Mesendoderm (in vitro differentiated cells): ENCODE data around the gene MEIS2.

Source experiments
- DNase-seq: peaks from one replicate; pipeline ENCODE4 v3.0.0; 2013
- H2AK5ac ChIP-seq: 2 replicates; pipeline ENCODE4 v1.6.1; 2013; ENCODE audit warnings: low read length, inconsistent platforms
- H2BK120ac ChIP-seq: 2 replicates; pipeline ENCODE4 v1.6.1; 2013; ENCODE audit warnings: low read depth, mild to moderate bottlenecking, low read length, moderate library complexity, mixed read lengths
- H2BK15ac ChIP-seq: replicated peaks from 2 replicates; pipeline ENCODE4 v1.6.1; 2013; ENCODE audit warnings: low read depth, mild to moderate bottlenecking, moderate library complexity
- H2BK5ac ChIP-seq: 2 replicates; pipeline ENCODE4 v1.6.1; 2013; ENCODE audit warnings: low read length, inconsistent platforms
- H3K18ac ChIP-seq: 2 replicates; pipeline ENCODE4 v1.6.1; 2013; ENCODE audit warnings: mild to moderate bottlenecking, low read length, mixed read lengths
- H3K23ac ChIP-seq: one replicate; pipeline ENCODE4 v1.6.1; 2013; ENCODE audit warnings: low read length
- H3K27ac ChIP-seq: 2 replicates; pipeline ENCODE4 v1.5.1; 2013; ENCODE audit warnings: low read depth, mild to moderate bottlenecking, inconsistent platforms, low read length, moderate library complexity
- H3K27me3 ChIP-seq: 2 replicates; pipeline ENCODE4 v1.6.1; 2013; ENCODE audit warnings: low read length, control low read depth, mild to moderate bottlenecking, inconsistent platforms; ENCODE audit not compliant: insufficient read depth, poor library complexity
- H3K36me3 ChIP-seq: 2 replicates; pipeline ENCODE4 v1.6.1; 2013; ENCODE audit warnings: low read length, inconsistent platforms; ENCODE audit not compliant: control insufficient read depth, insufficient read depth
- H3K4ac ChIP-seq: one replicate; pipeline ENCODE4 v1.6.1; 2013; ENCODE audit warnings: low read depth, mild to moderate bottlenecking, low read length, moderate library complexity
- H3K4me1 ChIP-seq: 2 replicates; pipeline ENCODE4 v1.6.1; 2013; ENCODE audit warnings: low read depth, low read length, inconsistent platforms; ENCODE audit not compliant: control insufficient read depth
- H3K4me2 ChIP-seq: 2 replicates; pipeline ENCODE4 v1.6.1; 2013; ENCODE audit warnings: low read length
- H3K4me3 ChIP-seq: 2 replicates; pipeline ENCODE4 v1.5.1; 2013; ENCODE audit warnings: mild to moderate bottlenecking, low read length
- H3K56ac ChIP-seq: one replicate; pipeline ENCODE4 v1.6.1; 2013; ENCODE audit warnings: low read length
- H3K79me1 ChIP-seq: 2 replicates; pipeline ENCODE4 v1.6.1; 2013; ENCODE audit warnings: low read length, inconsistent platforms
- H3K79me2 ChIP-seq: 2 replicates; pipeline ENCODE4 v1.6.1; 2013; ENCODE audit warnings: mild to moderate bottlenecking, low read length; ENCODE audit not compliant: control insufficient read depth, insufficient read depth
- H3K9ac ChIP-seq: 2 replicates; pipeline ENCODE4 v1.6.1; 2013; ENCODE audit warnings: low read length, inconsistent platforms
- H4K5ac ChIP-seq: one replicate; pipeline ENCODE4 v1.6.1; 2013; ENCODE audit warnings: low read length
- H4K8ac ChIP-seq: one replicate; pipeline ENCODE4 v1.6.1; 2013; ENCODE audit warnings: low read depth, mild to moderate bottlenecking, control low read depth, low read length, moderate library complexity
- WGBS: extraction: QIAGEN DNeasy Blood & Tissue Kit; methylation state at CpG from one replicate; pipeline ENCODE4 v1.1.7; 2013; ENCODE audit warnings: low lambda C conversion rate, missing lambda C conversion rate; ENCODE audit not compliant: insufficient coverage; ENCODE audit errors: extremely low coverage; 5-methylcytosine and 5-hydroxymethylcytosine counted together

MEIS2 gene

GRCh38 chr15:36961956-36962355 lies 138.4 kb downstream of the MEIS2 start:
- Histone ChIP-seq H3K36me3 (no peaks in the 10 kb centered on the region), H2AK5ac (no peak overlapping the region), H2BK120ac (no peak overlapping the region), H3K4me3 (no peak overlapping the region), H4K5ac (no peak overlapping the region), H3K27ac (no peak overlapping the region), H3K4me1 (no peaks in the 10 kb centered on the region), H3K23ac (no peak overlapping the region), H4K8ac (no peak overlapping the region), H3K4ac (no peak overlapping the region), H3K4me2 (no peak overlapping the region), H2BK15ac (no peak overlapping the region), H3K18ac (no peak overlapping the region), H3K79me1 (no peaks in the 10 kb centered on the region), H3K27me3 (no peaks in the 10 kb centered on the region), H3K9ac (no peak overlapping the region), H3K79me2 (no peaks in the 10 kb centered on the region), H2BK5ac (no peak overlapping the region), H3K56ac (no peak overlapping the region)
- DNase-seq = no peak
- no CpG with 5 or more reads among the region's 1 CpG for WGBS

GRCh38 chr15:36960947-36961227 lies 139.5 kb downstream of the MEIS2 start:
- Histone ChIP-seq H3K27me3 (no peaks in the 10 kb centered on the region), H4K8ac (no peak overlapping the region), H3K4me2 (no peak overlapping the region), H3K56ac (no peak overlapping the region), H3K4me3 (no peak overlapping the region), H3K27ac (no peak overlapping the region), H4K5ac (no peak overlapping the region), H3K4me1 (no peaks in the 10 kb centered on the region), H3K4ac (no peak overlapping the region), H2AK5ac (no peak overlapping the region), H3K79me2 (no peaks in the 10 kb centered on the region), H3K23ac (no peak overlapping the region), H3K79me1 (no peaks in the 10 kb centered on the region), H2BK15ac (no peak overlapping the region), H2BK5ac (no peak overlapping the region), H3K36me3 (no peaks in the 10 kb centered on the region), H3K18ac (no peak overlapping the region), H2BK120ac (no peak overlapping the region), H3K9ac (no peak overlapping the region)
- no CpG with 5 or more reads among the region's 1 CpG for WGBS
- no peak for DNase-seq

- H2BK5ac ChIP-seq = no peak overlapping the region
- no peak overlapping the region for H3K27ac ChIP-seq
- no CpG with 5 or more reads among the region's 2 CpGs for WGBS
- no peak overlapping the region for H3K18ac ChIP-seq
- no peak overlapping the region for H4K5ac ChIP-seq
- no peaks in the 10 kb centered on the region for H3K36me3 ChIP-seq
- H4K8ac ChIP-seq = no peak overlapping the region
- no peak overlapping the region for H3K9ac ChIP-seq
- H3K27me3 ChIP-seq = no peaks in the 10 kb centered on the region
- no peak overlapping the region for H3K4ac ChIP-seq
- no peak overlapping the region for H3K4me3 ChIP-seq
- DNase-seq = no peak
- no peak overlapping the region for H2AK5ac ChIP-seq
- H3K4me1 ChIP-seq = no peaks in the 10 kb centered on the region
- H2BK15ac ChIP-seq = no peak overlapping the region
- no peaks in the 10 kb centered on the region for H3K79me1 ChIP-seq
- H2BK120ac ChIP-seq = no peak overlapping the region
- H3K4me2 ChIP-seq = no peak overlapping the region
- H3K23ac ChIP-seq = no peak overlapping the region
- no peaks in the 10 kb centered on the region for H3K79me2 ChIP-seq
- no peak overlapping the region for H3K56ac ChIP-seq
Measured at GRCh38 chr15:36960179-36960946, 140.0 kb downstream of the MEIS2 start.

GRCh38 chr15:36959746-36960145 lies 140.6 kb downstream of the MEIS2 start:
- Histone ChIP-seq H2BK15ac (no peak overlapping the region), H4K8ac (no peak overlapping the region), H3K79me1 (no peaks in the 10 kb centered on the region), H3K18ac (no peak overlapping the region), H3K79me2 (no peaks in the 10 kb centered on the region), H4K5ac (no peak overlapping the region), H3K36me3 (no peaks in the 10 kb centered on the region), H3K4me1 (no peaks in the 10 kb centered on the region), H3K9ac (no peak overlapping the region), H3K4ac (no peak overlapping the region), H3K4me3 (no peak overlapping the region), H3K4me2 (no peak overlapping the region), H2BK120ac (no peak overlapping the region), H2AK5ac (no peak overlapping the region), H2BK5ac (no peak overlapping the region), H3K27ac (no peak overlapping the region), H3K56ac (no peak overlapping the region), H3K23ac (no peak overlapping the region), H3K27me3 (no peaks in the 10 kb centered on the region)
- DNase-seq = no peak

GRCh38 chr15:36958606-36959005 lies 141.7 kb downstream of the MEIS2 start:
- H3K79me1 ChIP-seq = no peaks in the 10 kb centered on the region
- H3K79me2 ChIP-seq = no peaks in the 10 kb centered on the region
- no peaks in the 10 kb centered on the region for H3K4me1 ChIP-seq
- H3K4me3 ChIP-seq = no peak overlapping the region
- no CpG with 5 or more reads among the region's 1 CpG for WGBS
- H4K8ac ChIP-seq = no peak overlapping the region
- no peak overlapping the region for H2BK120ac ChIP-seq
- H3K18ac ChIP-seq = no peak overlapping the region
- no peak overlapping the region for H3K4me2 ChIP-seq
- no peak for DNase-seq
- H3K23ac ChIP-seq = no peak overlapping the region
- H3K27me3 ChIP-seq = no peaks in the 10 kb centered on the region
- no peak overlapping the region for H2BK5ac ChIP-seq
- H2AK5ac ChIP-seq = no peak overlapping the region
- no peaks in the 10 kb centered on the region for H3K36me3 ChIP-seq
- H4K5ac ChIP-seq = no peak overlapping the region
- no peak overlapping the region for H3K56ac ChIP-seq
- no peak overlapping the region for H3K27ac ChIP-seq
- no peak overlapping the region for H3K4ac ChIP-seq
- no peak overlapping the region for H2BK15ac ChIP-seq
- no peak overlapping the region for H3K9ac ChIP-seq

- Histone ChIP-seq H3K23ac (no peak overlapping the region), H3K4ac (no peak overlapping the region), H3K79me2 (no peaks in the 10 kb centered on the region), H3K36me3 (no peaks in the 10 kb centered on the region), H2BK15ac (no peak overlapping the region), H3K18ac (no peak overlapping the region), H3K4me2 (no peak overlapping the region), H4K5ac (no peak overlapping the region), H3K27me3 (no peaks in the 10 kb centered on the region), H2BK5ac (no peak overlapping the region), H3K9ac (no peak overlapping the region), H3K4me1 (no peaks in the 10 kb centered on the region), H3K4me3 (no peak overlapping the region), H4K8ac (no peak overlapping the region), H3K79me1 (no peaks in the 10 kb centered on the region), H2AK5ac (no peak overlapping the region), H2BK120ac (no peak overlapping the region), H3K27ac (no peak overlapping the region), H3K56ac (no peak overlapping the region)
- no CpG with 5 or more reads among the region's 1 CpG for WGBS
- DNase-seq = no peak
Measured at GRCh38 chr15:36954486-36954885, 145.9 kb downstream of the MEIS2 start.
